Mucosa of descending colon (tissue), 3 donors: ENCODE results near the gene GPR137. TPM values are rescaled to one million over a fixed set of nuclear protein-coding genes. Genes with fewer than 3 reads are reported as not detected.

Source experiments
- ATAC-seq: fragments of 200-7000 bp; cut with Tn5 transposase; one replicate; pipeline ENCODE4 v1.9.1; 2020; ENCODE audit warnings: mild to moderate bottlenecking, moderate library complexity
- DNase-seq, 3 donors: peaks; one replicate each; pipeline ENCODE4 v3.0.0-alpha.2; 2020
- H3K36me3 ChIP-seq: fragments of 200-600 bp; one replicate; pipeline ENCODE4 v1.8.0; 2021; ENCODE audit warnings: low read depth, mild to moderate bottlenecking
- H3K4me1 ChIP-seq: fragments of 200-600 bp; one replicate; pipeline ENCODE4 v1.8.0; 2021; ENCODE audit warnings: low read depth, mild to moderate bottlenecking
- H3K4me3 ChIP-seq: fragments of 200-600 bp; one replicate; pipeline ENCODE4 v1.8.0; 2021; ENCODE audit warnings: mild to moderate bottlenecking
- H3K9me3 ChIP-seq: fragments of 200-600 bp; one replicate; pipeline ENCODE4 v1.8.0; 2021; ENCODE audit warnings: mild to moderate bottlenecking
- intact Hi-C, 2 donors: fragments of 100-400 bp; cut with DNase I in 1 of 2; cut with micrococcal nuclease in 1 of 2; formaldehyde crosslinking; loops; one replicate each; pipeline versions ENCODE4 v1.11.0 to v1.11.1; 2022; cut with DNase I, micrococcal nuclease
- total RNA-seq, 3 donors: library from RNA; stranded (reverse); fragmentation: NEBNext Ultra II Directional in 2 of 3; extraction: Animal tissue kit (Norgen Biotek cat#: 25700) in 2 of 3; gene quantifications; one replicate each; pipeline versions ENCODE4 v1.2.1 to v1.2.4, GENCODE V29; 2021 to 2023
- TF ChIP-seq, protein P1 (sequence below): fragments of 200-600 bp; IDR thresholded peaks from one replicate; pipeline ENCODE4 v1.8.0; 2022; ENCODE audit warnings: antibody characterized with exemption, mild to moderate bottlenecking
- donor health status: DM: no; HTN: no; CAD: no; lungs with moderate emphysema.
- donor health status: DM: no; HTN: no; CAD: no.
- donor health status: DM: no; HTN: yes; CAD: no.

GPR137 gene
- total RNA-seq, 3 donors from 2014 or later = 31.2 to 46.7 (median 40.6) TPM

DNA sequence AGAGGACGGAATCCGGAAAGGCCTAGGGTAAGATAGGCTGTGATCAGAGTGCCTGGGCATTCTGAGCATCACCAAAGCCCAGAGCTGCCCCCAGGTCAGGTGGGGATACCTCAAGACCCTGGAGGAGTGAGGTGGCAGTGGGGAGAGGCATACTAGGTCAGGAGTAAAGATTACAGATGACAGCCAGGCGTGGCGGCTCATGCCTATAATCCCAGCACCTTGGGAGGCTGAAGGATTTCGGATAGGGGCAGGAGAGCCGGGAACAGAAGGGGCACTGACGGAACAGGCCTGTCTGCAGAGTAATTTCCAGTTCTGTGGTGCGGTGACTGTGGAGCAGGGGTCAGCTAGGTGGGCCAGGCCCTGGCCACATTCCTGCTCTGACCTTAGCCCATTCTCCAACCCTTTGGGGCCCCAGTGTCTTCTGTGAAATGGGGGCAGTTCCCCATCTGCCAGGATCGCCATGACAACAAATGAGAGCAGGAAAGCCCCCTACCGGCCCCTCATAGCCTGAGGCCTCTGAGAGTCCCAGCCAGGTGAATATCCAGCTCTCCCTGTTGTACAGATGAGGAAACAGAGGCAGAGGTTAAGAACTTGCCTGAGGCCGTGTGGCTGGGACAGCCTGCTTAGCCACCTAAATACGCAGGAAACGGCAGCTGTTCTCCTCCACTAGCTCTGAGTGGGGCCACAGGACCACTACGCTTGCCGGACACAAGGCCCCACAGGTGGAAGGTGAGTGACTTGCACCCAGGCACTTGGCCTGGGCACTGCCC is 10.4 kb upstream of the GPR137 start:
- TF ChIP-seq, protein P1, sequence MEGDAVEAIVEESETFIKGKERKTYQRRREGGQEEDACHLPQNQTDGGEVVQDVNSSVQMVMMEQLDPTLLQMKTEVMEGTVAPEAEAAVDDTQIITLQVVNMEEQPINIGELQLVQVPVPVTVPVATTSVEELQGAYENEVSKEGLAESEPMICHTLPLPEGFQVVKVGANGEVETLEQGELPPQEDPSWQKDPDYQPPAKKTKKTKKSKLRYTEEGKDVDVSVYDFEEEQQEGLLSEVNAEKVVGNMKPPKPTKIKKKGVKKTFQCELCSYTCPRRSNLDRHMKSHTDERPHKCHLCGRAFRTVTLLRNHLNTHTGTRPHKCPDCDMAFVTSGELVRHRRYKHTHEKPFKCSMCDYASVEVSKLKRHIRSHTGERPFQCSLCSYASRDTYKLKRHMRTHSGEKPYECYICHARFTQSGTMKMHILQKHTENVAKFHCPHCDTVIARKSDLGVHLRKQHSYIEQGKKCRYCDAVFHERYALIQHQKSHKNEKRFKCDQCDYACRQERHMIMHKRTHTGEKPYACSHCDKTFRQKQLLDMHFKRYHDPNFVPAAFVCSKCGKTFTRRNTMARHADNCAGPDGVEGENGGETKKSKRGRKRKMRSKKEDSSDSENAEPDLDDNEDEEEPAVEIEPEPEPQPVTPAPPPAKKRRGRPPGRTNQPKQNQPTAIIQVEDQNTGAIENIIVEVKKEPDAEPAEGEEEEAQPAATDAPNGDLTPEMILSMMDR = no peak
- peak in 1 of 3 donors; percentile 47 for DNase-seq
- intact Hi-C loops = no loop called here

DNA sequence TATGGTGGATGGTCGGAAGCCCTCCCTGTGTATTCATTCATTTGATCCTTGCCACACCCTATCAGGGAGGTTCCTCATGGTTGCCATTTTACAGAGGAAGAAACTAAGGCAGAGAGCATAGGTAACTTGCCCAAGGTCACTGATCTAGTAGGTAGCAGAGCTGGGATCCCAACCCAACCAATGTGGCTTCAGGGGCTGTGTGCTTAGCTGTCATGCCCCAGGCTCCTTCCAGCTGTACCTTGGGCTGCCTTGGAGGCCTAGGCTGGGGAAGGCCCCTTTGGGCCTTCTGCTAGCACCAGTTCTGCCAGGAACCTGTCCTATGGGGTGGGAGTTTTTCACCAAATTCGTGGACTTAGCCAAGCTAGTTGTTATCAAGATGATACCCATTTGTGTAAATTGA is 9.8 kb upstream of the GPR137 start:
- Histone ChIP-seq H3K9me3 (no peaks in the 10 kb centered on the region), H3K36me3 (no peaks in the 10 kb centered on the region), H3K4me1 (peaks cover 33% of the 10 kb centered on the region), H3K4me3 (no peak overlapping the region)
- TF ChIP-seq, protein P1 = no peak
- intact Hi-C loops = no loop called here
- DNase-seq (no peak), ATAC-seq (no peak)

More for the DNA sequence above, 10.4 kb upstream of the GPR137 start:
- no peak for ATAC-seq
- H3K4me3 ChIP-seq = no peak overlapping the region
- H3K9me3 ChIP-seq = no peaks in the 10 kb centered on the region
- H3K4me1 ChIP-seq = peaks cover 33% of the 10 kb centered on the region
- no peaks in the 10 kb centered on the region for H3K36me3 ChIP-seq

DNA sequence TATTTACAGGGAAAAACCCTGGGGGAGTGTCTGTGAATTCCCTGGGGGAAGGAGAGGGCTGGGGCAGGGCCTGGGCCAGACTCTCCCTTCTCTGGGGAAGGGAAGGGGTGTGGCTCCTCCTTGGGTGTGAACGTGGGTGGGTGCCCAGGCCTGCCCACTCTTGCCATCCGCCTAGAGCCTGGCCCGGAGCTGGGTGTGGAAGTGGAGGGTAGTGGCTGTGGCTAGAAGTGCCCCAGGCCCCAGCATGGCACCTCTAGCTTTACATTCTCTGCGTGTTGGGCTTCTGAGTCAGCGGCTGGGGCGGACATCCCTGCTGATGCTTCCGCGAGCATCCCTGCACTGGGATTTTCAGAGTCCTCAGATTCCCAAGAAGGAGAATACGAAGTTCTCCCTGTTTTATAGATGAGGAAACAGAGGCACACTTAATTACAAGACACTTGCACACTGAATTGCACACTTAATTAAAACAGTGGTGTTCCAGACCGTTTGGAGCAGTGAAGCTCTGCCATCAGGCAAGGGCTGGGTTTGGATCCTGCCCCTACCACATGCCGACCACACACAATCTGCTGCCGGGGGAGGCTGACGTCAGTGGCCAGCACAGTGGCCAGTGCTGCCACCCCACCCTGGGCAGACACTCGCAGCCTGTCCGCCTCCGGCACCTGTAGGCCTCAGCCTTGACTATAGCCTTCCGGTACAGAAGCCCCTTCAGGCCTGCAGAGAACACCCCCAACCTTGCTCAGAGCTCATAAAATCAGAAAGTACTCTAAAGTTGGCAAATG is 8.8 kb upstream of the GPR137 start:
- DNase-seq = peak; percentile 77 to 80 (median 78)
- no peaks in the 10 kb centered on the region for H3K9me3 ChIP-seq
- H3K36me3 ChIP-seq = no peaks in the 10 kb centered on the region
- H3K4me3 ChIP-seq = no peak overlapping the region
- peak; percentile 72 for ATAC-seq
- intact Hi-C loops = no loop called here
- H3K4me1 ChIP-seq = peaks cover 31% of the 10 kb centered on the region
- TF ChIP-seq, protein P1 = no peak

DNA sequence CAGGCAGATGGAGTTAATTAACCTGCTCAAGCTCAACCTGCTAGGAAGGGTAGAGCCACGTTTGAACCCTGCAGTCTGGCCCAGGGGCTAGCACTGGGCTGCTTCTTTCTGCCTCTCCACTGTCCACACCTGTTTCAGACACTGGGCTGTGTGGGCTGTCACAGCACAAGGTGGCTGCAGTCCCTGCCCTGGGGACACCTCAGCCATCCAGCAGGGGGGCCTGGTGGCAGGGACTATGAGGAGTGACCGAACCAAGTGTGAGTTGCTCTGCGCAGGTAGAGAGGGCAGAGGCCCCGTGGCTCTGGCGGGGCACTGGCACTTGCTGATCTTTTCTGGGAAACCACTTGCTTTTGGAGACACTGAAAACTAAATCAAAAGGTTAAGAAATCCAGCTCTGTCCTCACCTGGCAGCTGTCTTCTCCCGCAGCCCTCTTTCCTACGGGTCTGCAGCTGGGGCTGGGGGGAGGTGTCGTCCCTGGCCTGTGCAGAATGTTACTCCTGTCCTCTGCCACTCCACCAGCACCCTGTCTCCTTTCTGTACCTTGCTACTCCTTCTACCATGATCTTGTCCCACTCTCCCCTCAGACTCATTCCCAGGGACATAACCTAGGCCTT is 7.0 kb upstream of the GPR137 start:
- peak in 1 of 3 donors; percentile 41 for DNase-seq
- H3K36me3 ChIP-seq = no peaks in the 10 kb centered on the region
- ATAC-seq = no peak

More for the DNA sequence above, 7.0 kb upstream of the GPR137 start:
- no peaks in the 10 kb centered on the region for H3K9me3 ChIP-seq
- peaks cover 30% of the 10 kb centered on the region for H3K4me1 ChIP-seq
- TF ChIP-seq, protein P1 = no peak
- intact Hi-C loops = no loop called here
- H3K4me3 ChIP-seq = no peak overlapping the region
